IPS-18c (cell line): ENCODE measurements around the gene KIAA1671.

Experiments
- H3K4me3 ChIP-seq: 2 replicates; pipeline ENCODE4 v1.7.0; 2013; ENCODE audit warnings: low read depth, mild to moderate bottlenecking, low read length, moderate library complexity; ENCODE audit not compliant: insufficient read depth
- H3K9me3 ChIP-seq: one replicate; pipeline ENCODE4 v1.6.1; 2013; ENCODE audit warnings: mild to moderate bottlenecking, low read length, moderate library complexity; ENCODE audit not compliant: control insufficient read depth, insufficient read depth

Gene KIAA1671

DNA sequence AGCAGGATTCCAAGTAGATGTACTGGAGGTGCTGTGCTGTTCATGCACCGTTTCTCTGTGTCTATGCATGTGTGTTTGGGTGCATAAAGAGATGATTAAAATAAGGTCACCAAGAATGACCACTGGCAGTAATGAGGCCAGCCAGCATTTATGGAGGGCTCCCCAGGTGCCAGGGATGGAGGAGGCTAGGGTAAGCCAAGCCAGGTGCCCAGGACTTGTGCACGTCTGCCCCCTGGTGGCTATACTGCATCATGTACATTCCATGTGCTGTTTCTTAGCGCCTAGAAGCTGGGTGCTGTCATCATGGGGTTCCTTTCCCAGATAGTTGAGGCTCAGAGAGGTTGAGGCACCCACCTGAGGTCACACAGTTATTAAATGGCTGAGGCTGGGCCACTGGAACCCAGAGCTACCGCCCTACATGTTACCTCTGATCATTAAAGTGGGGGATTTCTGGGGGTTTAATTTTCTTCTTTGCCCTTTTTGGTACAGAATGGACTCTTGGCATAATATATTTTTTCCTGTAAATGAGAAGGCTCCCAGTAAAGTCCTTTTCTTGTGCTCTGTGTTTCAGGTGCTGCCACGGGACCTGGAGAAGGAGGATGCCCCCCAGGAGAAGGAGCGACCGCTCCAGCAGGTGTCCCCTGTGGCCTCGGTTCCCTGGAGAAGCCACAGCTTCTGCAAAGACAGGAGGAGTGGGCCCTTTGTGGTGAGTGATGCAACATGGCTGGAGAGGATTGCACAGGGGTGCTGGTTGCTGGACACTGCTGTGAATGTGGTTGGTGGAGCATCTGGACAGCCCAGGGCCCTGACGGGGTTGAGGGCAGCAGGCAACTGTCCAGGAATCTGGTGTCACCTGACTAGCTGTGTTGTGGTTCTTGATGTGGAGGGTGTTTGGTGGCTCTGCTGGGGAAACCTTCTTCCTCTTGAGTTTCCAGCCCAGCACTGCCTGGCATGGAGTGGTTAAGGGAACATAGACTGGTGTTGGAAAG lies 96.4 kb downstream of the KIAA1671 start:
- Histone ChIP-seq H3K9me3 (peaks cover 6% of the 10 kb centered on the region), H3K4me3 (no peak overlapping the region)

- peaks cover 6% of the 10 kb centered on the region for H3K9me3 ChIP-seq
- H3K4me3 ChIP-seq, result no peak overlapping the region
Observed at GRCh38 chr22:25049770-25050169, 97.3 kb downstream of the KIAA1671 start.

- no peak overlapping the region for H3K4me3 ChIP-seq
- peaks cover 6% of the 10 kb centered on the region for H3K9me3 ChIP-seq
Observed at GRCh38 chr22:25050566-25050965, 98.0 kb downstream of the KIAA1671 start.

GRCh38 chr22:25051073-25051472 lies 98.6 kb downstream of the KIAA1671 start:
- no peak overlapping the region for H3K4me3 ChIP-seq
- peaks cover 6% of the 10 kb centered on the region for H3K9me3 ChIP-seq

DNA sequence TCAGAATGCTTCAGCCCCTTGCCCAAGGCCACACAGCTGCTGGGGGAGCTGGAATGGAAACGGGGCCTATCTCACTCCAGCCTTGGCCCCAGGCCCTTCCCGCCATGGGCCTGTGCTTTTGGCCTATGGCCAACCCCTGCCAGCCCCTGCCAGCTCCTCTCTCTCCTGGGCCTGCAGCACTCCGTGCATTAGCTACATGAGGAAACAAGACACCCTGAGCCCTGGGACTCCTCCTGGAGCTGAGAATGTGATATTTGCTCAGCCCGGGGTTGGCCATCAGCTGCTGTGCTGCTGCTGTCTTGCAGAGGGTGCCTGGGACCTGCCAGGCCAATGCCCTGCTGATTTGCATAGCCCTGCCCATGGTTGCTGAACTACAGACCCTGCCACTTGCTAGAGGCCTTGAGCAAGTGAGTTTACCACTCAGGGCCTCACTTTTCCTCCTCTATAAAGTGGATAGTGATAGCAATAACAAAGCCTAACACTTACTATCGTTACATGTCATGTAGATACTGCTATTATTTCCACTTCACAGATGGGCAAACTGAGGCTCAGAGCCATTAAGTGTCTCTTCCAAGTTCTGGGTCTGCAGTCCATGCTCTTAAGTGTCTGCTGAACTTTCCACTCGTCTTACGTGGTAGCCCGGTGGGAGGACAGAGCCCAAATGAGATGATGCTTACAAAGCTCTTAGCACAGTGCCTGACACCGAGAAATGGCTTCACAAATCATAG lies 99.6 kb downstream of the KIAA1671 start:
- peaks cover 6% of the 10 kb centered on the region for H3K9me3 ChIP-seq
- H3K4me3 ChIP-seq, result no peak overlapping the region

DNA sequence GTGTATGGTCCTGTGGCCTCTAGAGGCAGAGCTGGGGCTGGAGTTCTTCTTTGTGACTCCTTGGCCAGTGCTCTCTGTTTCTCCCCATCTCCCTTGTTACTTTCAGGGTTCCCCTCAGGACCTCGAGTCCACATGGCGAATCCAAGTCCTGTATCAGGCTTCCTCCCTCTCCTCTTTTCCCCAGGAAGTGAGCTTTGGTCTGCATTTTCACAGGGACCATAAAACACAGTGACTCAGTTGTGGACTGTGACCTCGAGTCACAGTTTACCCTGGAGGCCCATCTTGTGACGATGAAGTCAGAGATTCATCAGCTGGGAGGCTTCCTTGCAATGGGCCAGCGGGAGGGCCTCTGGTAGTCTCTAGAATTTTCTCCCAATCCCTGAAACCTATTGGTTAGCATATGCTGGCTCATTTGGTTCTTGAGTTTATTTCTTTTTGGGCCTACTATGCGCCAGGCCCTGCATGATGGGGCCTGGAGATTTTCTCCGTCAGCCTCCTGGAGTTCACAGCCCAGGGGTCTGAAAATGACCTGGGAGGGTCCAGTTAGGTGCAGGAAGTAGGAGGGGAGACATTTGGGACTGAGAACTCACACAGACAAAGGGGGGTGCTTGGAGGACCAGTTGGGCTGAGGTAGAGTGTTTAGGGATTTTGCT lies 100.8 kb downstream of the KIAA1671 start:
- Histone ChIP-seq H3K9me3 (peaks cover 6% of the 10 kb centered on the region), H3K4me3 (no peak overlapping the region)

- Histone ChIP-seq H3K9me3 (peaks cover 4% of the 10 kb centered on the region), H3K4me3 (no peak overlapping the region)
Observed at GRCh38 chr22:25054943-25055511, 102.5 kb downstream of the KIAA1671 start.

GRCh38 chr22:25057013-25057881 lies 104.7 kb downstream of the KIAA1671 start:
- H3K9me3 ChIP-seq, result no peaks in the 10 kb centered on the region
- H3K4me3 ChIP-seq, result no peak overlapping the region

GRCh38 chr22:25059438-25059837 lies 106.9 kb downstream of the KIAA1671 start:
- no peaks in the 10 kb centered on the region for H3K9me3 ChIP-seq
- H3K4me3 ChIP-seq, result no peak overlapping the region

- Histone ChIP-seq H3K4me3 (no peak overlapping the region), H3K9me3 (no peaks in the 10 kb centered on the region)
Observed at GRCh38 chr22:25060522-25061071, 108.1 kb downstream of the KIAA1671 start.

DNA sequence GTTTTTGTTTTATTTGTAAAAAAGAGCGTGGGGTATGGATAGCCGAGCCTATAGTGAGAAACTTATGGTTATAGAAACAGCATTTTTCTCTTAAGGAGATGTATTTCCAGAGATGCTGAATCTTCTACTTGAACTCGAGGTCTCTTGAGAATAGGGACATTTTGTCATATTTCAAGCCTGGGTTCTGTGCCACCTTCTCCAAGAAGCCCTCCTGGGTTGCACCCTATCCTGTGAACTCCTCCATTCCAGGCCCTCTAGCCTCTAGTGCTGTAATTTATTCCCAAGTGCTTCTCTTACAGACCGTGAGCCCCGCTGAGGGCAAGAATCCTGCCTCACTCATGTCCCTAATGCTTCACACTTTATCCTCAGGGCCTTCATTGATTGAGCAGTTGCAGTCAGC lies 108.6 kb downstream of the KIAA1671 start:
- Histone ChIP-seq H3K9me3 (no peaks in the 10 kb centered on the region), H3K4me3 (no peak overlapping the region)

DNA sequence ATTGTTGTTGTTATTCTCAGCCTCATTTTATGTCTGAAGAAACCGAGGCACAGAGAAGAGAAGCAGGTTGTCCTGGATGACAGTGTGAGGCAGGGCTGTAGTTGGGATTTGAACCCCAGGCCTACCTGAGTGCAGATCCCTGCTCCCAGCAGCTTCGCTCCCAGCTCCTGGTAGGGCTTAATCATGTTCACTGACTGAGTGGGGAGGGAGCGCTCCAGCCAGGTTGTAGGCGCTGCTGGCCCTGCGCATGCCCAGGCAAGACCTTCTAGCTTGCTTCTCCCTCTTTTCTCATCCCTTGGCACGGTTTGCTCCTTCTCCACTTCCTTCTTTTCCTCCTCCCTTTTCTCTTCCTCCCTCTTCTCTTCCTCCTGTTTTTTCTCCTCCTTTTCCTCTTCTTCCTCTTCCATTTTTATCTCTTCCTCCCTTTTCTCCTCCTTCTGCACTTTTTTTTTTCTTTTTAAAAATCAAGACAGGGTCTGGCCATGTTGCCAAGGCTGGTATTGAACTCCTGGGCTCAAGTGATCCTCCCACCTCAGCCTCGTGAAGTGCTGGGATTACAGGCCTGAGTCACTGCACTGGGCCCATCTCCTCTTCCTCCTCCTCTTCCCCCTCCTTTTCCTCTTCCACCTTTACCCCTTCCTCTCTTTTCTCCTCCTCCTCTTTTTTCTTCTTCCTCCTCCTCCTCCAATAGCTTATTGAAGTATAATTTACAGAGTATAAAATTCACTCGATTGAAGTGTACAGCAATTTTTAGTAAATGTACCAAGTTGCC lies 109.3 kb downstream of the KIAA1671 start:
- Histone ChIP-seq H3K9me3 (no peaks in the 10 kb centered on the region), H3K4me3 (no peak overlapping the region)

DNA sequence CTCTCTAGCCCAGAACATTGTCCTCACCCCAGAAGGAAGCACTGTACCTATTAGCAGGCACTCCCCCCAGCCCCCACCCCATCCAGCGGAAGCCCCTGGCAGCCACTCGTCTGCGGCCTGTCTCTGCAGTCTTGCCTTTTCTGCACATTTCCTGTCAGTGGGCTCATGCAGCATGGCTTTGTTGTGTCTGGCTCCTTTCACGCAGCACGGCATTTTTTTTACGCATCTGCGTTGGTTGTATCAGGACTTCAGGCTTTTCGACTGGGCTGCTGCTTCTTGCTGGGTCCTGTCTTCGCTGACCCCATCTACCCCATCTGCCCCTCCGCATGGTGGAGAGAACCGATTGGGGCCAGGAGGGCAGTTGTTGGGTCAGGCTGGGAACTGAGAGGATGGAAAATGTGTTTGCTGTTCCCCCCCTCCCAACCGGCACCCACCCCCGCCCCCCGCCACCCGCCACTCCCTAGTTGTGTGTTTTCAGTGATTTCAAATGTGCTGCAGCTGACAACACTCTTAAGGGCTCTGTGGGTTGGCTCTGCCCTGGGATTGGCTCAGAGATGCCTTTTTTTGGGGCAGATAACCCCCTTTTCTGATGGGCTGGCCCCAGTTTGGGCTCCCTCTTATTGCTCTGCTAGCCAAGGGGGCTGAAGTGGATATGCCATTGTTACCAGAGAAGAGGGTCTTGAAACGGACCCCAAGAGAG lies 110.0 kb downstream of the KIAA1671 start:
- Histone ChIP-seq H3K9me3 (no peaks in the 10 kb centered on the region), H3K4me3 (no peak overlapping the region)

DNA sequence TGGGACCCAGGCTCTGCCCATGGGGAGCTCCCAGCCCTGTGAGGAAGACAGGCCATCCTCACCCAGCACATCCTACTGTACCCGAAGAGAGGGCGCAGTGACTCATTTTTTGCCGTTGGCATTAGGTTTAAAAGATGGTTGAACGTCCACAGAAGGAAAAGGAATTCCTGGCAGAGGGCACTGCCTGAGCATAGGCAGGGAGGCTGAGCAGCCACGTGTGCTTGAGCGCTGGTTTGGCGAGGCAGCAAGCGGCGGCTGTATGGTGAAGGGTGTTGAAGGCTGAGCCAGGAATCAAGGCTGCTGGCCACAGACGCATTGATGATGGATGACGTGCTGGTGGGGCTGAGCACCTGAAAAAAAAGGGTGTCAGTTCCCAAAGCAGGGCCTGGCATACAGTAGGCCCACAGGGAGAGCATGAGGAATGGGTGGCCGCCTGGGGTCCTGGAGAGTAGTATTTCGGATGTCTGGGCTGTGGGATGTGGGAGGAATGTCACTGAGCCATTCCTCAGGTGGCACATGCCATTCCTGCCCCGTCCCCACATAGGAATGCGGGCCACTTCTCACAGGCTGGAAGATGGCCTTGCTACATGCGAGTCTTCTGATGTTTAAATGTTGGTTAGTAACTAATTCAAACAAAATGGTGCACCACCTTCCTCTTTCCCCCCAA lies 112.5 kb downstream of the KIAA1671 start:
- Histone ChIP-seq H3K4me3 (no peak overlapping the region), H3K9me3 (peaks cover 2% of the 10 kb centered on the region)
